ENCODE data around the gene ACOT9. TPM values are rescaled to one million over a fixed set of nuclear protein-coding genes. Genes with fewer than 3 reads are reported as not detected.

Gene ACOT9
- total RNA-seq, 1 donor, result 52.8 TPM

- DNase-seq (ENCODE audit: low read depth), result no peak
- no peak for TF ChIP-seq CTCF (IDR thresholded peaks at IDR 0.05; ENCODE audit: insufficient read depth, low read length)
- H3K4me3 ChIP-seq (ENCODE audit: low read depth, low read length), result no peak overlapping the region
Measured at GRCh38 chrX:23765449-23765848, 22.4 kb upstream of the ACOT9 start.

GRCh38 chrX:23764188-23764984, 21.3 kb upstream of the ACOT9 start:
- no peak overlapping the region for H3K4me3 ChIP-seq (ENCODE audit: low read depth, low read length)
- no peak for DNase-seq (ENCODE audit: low read depth)
- TF ChIP-seq CTCF (IDR thresholded peaks at IDR 0.05; ENCODE audit: insufficient read depth, low read length), result no peak

GRCh38 chrX:23759821-23760220, 16.7 kb upstream of the ACOT9 start:
- no peak overlapping the region for H3K4me3 ChIP-seq (ENCODE audit: low read depth, low read length)
- TF ChIP-seq CTCF (IDR thresholded peaks at IDR 0.05; ENCODE audit: insufficient read depth, low read length), result no peak
- DNase-seq (ENCODE audit: low read depth), result no peak

- peak; percentile 58 for DNase-seq (ENCODE audit: low read depth)
- H3K4me3 ChIP-seq (ENCODE audit: low read depth, low read length), result no peak overlapping the region
- TF ChIP-seq CTCF (IDR thresholded peaks at IDR 0.05; ENCODE audit: insufficient read depth, low read length), result peak; percentile 51
Measured at GRCh38 chrX:23756165-23756564, 13.1 kb upstream of the ACOT9 start.

GRCh38 chrX:23754664-23755063, 11.6 kb upstream of the ACOT9 start:
- no peak for TF ChIP-seq CTCF (IDR thresholded peaks at IDR 0.05; ENCODE audit: insufficient read depth, low read length)
- no peak overlapping the region for H3K4me3 ChIP-seq (ENCODE audit: low read depth, low read length)

GRCh38 chrX:23752740-23753415, 9.8 kb upstream of the ACOT9 start:
- no peak for TF ChIP-seq CTCF (IDR thresholded peaks at IDR 0.05; ENCODE audit: insufficient read depth, low read length)
- no peak overlapping the region for H3K4me3 ChIP-seq (ENCODE audit: low read depth, low read length)
- DNase-seq (ENCODE audit: low read depth), result peak; percentile 81

More at GRCh38 chrX:23754664-23755063, 11.6 kb upstream of the ACOT9 start:
- DNase-seq (ENCODE audit: low read depth), result no peak

Measured in fibroblast of the aortic adventitia (primary cell).